GM23338 (cell line): ENCODE results near the gene HS3ST6. TPM values are rescaled to one million over a fixed set of nuclear protein-coding genes. Genes with fewer than 3 reads are reported as not detected.
"Not testable (repeated sequence)": the region's sequence is repeated elsewhere in the genome, so short reads cannot be mapped to it uniquely, and the experiment has no call there.

Experiments used
- ATAC-seq: fragments of 200-7000 bp; cut with Tn5 transposase; 3 replicates; pipeline ENCODE4 v1.9.1; 2020
- DNase-seq: peaks from one replicate; pipeline ENCODE4 v3.0.0-alpha.2; 2015; ENCODE audit warnings: low spot score
- H2AFZ ChIP-seq: fragments of 200-600 bp; sonication (generic); 2 replicates; pipeline ENCODE4 v1.8.0; 2016; ENCODE audit warnings: antibody characterized with exemption, mild to moderate bottlenecking, moderate library complexity
- H3F3A ChIP-seq: fragments of 200-600 bp; sonication (generic); replicated peaks from 2 replicates; pipeline ENCODE4 v1.8.0; 2017; ENCODE audit warnings: antibody characterized with exemption, mixed run types, low read depth
- H3K27ac ChIP-seq: fragments of 200-600 bp; sonication (generic); 2 replicates; pipeline ENCODE4 v1.6.1; 2016; ENCODE audit warnings: low read depth
- H3K27me3 ChIP-seq: fragments of 200-600 bp; sonication (generic); 2 replicates; pipeline ENCODE4 v1.8.0; 2016; ENCODE audit warnings: mild to moderate bottlenecking, mixed run types, moderate library complexity; ENCODE audit not compliant: insufficient read depth
- H3K36me3 ChIP-seq: fragments of 200-600 bp; sonication (generic); 2 replicates; pipeline ENCODE4 v1.8.0; 2016; ENCODE audit warnings: mild to moderate bottlenecking; ENCODE audit not compliant: insufficient read depth
- H3K4me1 ChIP-seq: fragments of 200-600 bp; sonication (generic); 2 replicates; pipeline ENCODE4 v1.8.0; 2016; ENCODE audit warnings: mild to moderate bottlenecking, moderate library complexity; ENCODE audit not compliant: insufficient read depth
- H3K4me2 ChIP-seq: fragments of 200-600 bp; sonication (generic); 2 replicates; pipeline ENCODE4 v1.7.1; 2017; ENCODE audit warnings: mixed run types
- H3K4me3 ChIP-seq: fragments of 200-600 bp; sonication (generic); 2 replicates; pipeline ENCODE4 v1.6.1; 2016; ENCODE audit warnings: mixed run types
- H3K79me2 ChIP-seq: fragments of 200-600 bp; sonication (generic); replicated peaks from 2 replicates; pipeline ENCODE4 v1.8.0; 2017; ENCODE audit warnings: mild to moderate bottlenecking; ENCODE audit not compliant: insufficient read depth
- H3K9me2 ChIP-seq: fragments of 200-600 bp; sonication (generic); 2 replicates; pipeline ENCODE4 v1.8.0; 2017; ENCODE audit not compliant: insufficient read depth
- H4K20me1 ChIP-seq: fragments of 200-600 bp; sonication (generic); replicated peaks from 2 replicates; pipeline ENCODE4 v1.8.0; 2017; ENCODE audit warnings: mild to moderate bottlenecking; ENCODE audit not compliant: insufficient read depth
- H3K27ac Mint-ChIP-seq: 2 replicates; pipeline ENCODE4 v1.8.0; 2020; ENCODE audit warnings: inconsistent platforms, mild to moderate bottlenecking, moderate library complexity, mixed read lengths
- H3K27me3 Mint-ChIP-seq: 3 replicates; pipeline ENCODE4 v1.8.0; 2022; ENCODE audit warnings: low read depth, mild to moderate bottlenecking, moderate library complexity, mixed read lengths, inconsistent platforms; ENCODE audit not compliant: insufficient read depth, poor library complexity
- H3K36me3 Mint-ChIP-seq: 3 replicates; pipeline ENCODE4 v1.8.0; 2021; ENCODE audit warnings: low read depth, mild to moderate bottlenecking, inconsistent platforms, moderate library complexity, mixed read lengths
- H3K4me1 Mint-ChIP-seq: 3 replicates; pipeline ENCODE4 v1.8.0; 2020; ENCODE audit warnings: mild to moderate bottlenecking, inconsistent platforms, mixed read lengths
- H3K4me3 Mint-ChIP-seq: 3 replicates; pipeline ENCODE4 v1.8.0; 2021; ENCODE audit warnings: moderate library complexity, mild to moderate bottlenecking, inconsistent platforms, mixed read lengths
- H3K9me3 Mint-ChIP-seq: 3 replicates; pipeline ENCODE4 v1.8.0; 2020; ENCODE audit warnings: moderate library complexity, mild to moderate bottlenecking, inconsistent platforms, mixed read lengths
- CTCF ChIP-seq, 2 experiments: fragments of 200-600 bp in 1 of 2; sonication (generic) in 1 of 2; conservative IDR thresholded peaks; 2 replicates each; pipeline versions ENCODE4 v1.5.1 to v1.6.1; 2016 to 2017; ENCODE audit warnings: antibody characterized with exemption in 2 of 2, low read depth in 2 of 2, mild to moderate bottlenecking in 2 of 2, moderate library complexity in 1 of 2
- EZH2 ChIP-seq: fragments of 200-600 bp; sonication (generic); IDR thresholded peaks from one replicate; pipeline ENCODE4 v1.8.0; 2017; ENCODE audit warnings: antibody characterized with exemption, mild to moderate bottlenecking, low read depth; ENCODE audit not compliant: unreplicated experiment
- EZH2phosphoT487 ChIP-seq: fragments of 200-600 bp; sonication (generic); IDR thresholded peaks from one replicate; pipeline ENCODE4 v1.8.1; 2018; ENCODE audit warnings: antibody characterized with exemption; ENCODE audit not compliant: unreplicated experiment
- JUNB ChIP-seq: IDR thresholded peaks from one replicate; pipeline ENCODE4 v1.6.1; 2016; ENCODE audit warnings: antibody characterized with exemption; ENCODE audit not compliant: unreplicated experiment
- NANOG ChIP-seq: IDR thresholded peaks from 2 replicates; pipeline ENCODE4 v1.6.1; 2016; ENCODE audit warnings: antibody characterized with exemption, borderline replicate concordance
- ZNF114 ChIP-seq: fragments of 250-450 bp; sonication (Bioruptor Pico); IDR thresholded peaks from 2 replicates; pipeline ENCODE4 v1.5.0; 2020; ENCODE audit warnings: mild to moderate bottlenecking, moderate library complexity
- ZNF331 ChIP-seq: fragments of 250-450 bp; sonication (Bioruptor Pico); IDR thresholded peaks from 2 replicates; pipeline ENCODE4 v1.5.0; 2020; ENCODE audit warnings: low read depth, mild to moderate bottlenecking, moderate library complexity
- ZNF462 ChIP-seq: fragments of 250-450 bp; sonication (Bioruptor Pico); IDR thresholded peaks from 2 replicates; pipeline ENCODE4 v1.5.0; 2020; ENCODE audit warnings: mild to moderate bottlenecking, moderate library complexity
- polyA plus RNA-seq: library from polyadenylated mRNA; unstranded; fragments of >200 nt; fragmentation: Nextera tagmentation; extraction: Ambion mirVana; gene quantifications from 2 replicates; pipeline ENCODE4 v1.2.1, GENCODE V29; 2016
- total RNA-seq: library from RNA; depleted of rRNA; stranded (reverse); fragments of >200 nt; shearing (Covaris generic); gene quantifications from 2 replicates; pipeline ENCODE4 v1.2.3, GENCODE V29; 2014
- TF ChIP-seq, protein P1 (sequence below): IDR thresholded peaks from 2 replicates; pipeline ENCODE4 v1.6.1; 2016; ENCODE audit warnings: antibody characterized with exemption
- TF ChIP-seq, protein P2 (sequence below): IDR thresholded peaks from one replicate; pipeline ENCODE4 v1.6.1; 2018; ENCODE audit warnings: antibody characterized with exemption; ENCODE audit not compliant: unreplicated experiment

HS3ST6 gene
- total and polyA plus RNA-seq, 2 experiments from 2014 or later, result 0.21 TPM; not detected in 1

GRCh38 chr16:1876066-1876465 is 42.1 kb downstream of the HS3ST6 start:
- H3K27me3 ChIP-seq, result peaks cover 26% of the 10 kb centered on the region
- H3K36me3 Mint-ChIP-seq, DNase-seq: not testable (repeated sequence)

GRCh38 chr16:1874854-1875253 is 43.4 kb downstream of the HS3ST6 start:
- no peaks in the 10 kb centered on the region for H3K36me3 Mint-ChIP-seq
- H3K27me3 Mint-ChIP-seq, result peaks cover 24% of the 10 kb centered on the region
- H3K4me1 ChIP-seq, result no peaks in the 10 kb centered on the region
- H3K27ac ChIP-seq, result no peak overlapping the region
- no peak overlapping the region for H3K4me3 ChIP-seq
- H3K4me2 ChIP-seq, result no peak overlapping the region
- H3K9me2 ChIP-seq, result no peaks in the 10 kb centered on the region
- H3K9me3 Mint-ChIP-seq, result peaks cover 3% of the 10 kb centered on the region; the same call in 1 of the 3 replicates
- H4K20me1 ChIP-seq, result no peaks in the 10 kb centered on the region
- H3K4me3 Mint-ChIP-seq, result no peak overlapping the region
- H3K36me3 ChIP-seq, result no peaks in the 10 kb centered on the region
- peaks cover 2% of the 10 kb centered on the region; the same call in 1 of the 3 replicates for H3K4me1 Mint-ChIP-seq
- DNase-seq (no peak), ATAC-seq (no peak)
- no peaks in the 10 kb centered on the region for H3K79me2 ChIP-seq
- no peak overlapping the region for H3K27ac Mint-ChIP-seq
- H2AFZ ChIP-seq, result no peak overlapping the region
- H3F3A ChIP-seq, result no peaks in the 10 kb centered on the region
- H3K27me3 ChIP-seq, result peaks cover 26% of the 10 kb centered on the region
- no peak for TF ChIP-seq ZNF114 (CRISPR knock-in tag)
- no peak for TF ChIP-seq NANOG
- TF ChIP-seq EZH2phosphoT487, result no peak
- TF ChIP-seq, protein P1, sequence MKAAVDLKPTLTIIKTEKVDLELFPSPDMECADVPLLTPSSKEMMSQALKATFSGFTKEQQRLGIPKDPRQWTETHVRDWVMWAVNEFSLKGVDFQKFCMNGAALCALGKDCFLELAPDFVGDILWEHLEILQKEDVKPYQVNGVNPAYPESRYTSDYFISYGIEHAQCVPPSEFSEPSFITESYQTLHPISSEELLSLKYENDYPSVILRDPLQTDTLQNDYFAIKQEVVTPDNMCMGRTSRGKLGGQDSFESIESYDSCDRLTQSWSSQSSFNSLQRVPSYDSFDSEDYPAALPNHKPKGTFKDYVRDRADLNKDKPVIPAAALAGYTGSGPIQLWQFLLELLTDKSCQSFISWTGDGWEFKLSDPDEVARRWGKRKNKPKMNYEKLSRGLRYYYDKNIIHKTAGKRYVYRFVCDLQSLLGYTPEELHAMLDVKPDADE, result no peak
- TF ChIP-seq EZH2, result no peak
- TF ChIP-seq ZNF331 (CRISPR knock-in tag), result no peak
- TF ChIP-seq JUNB, result no peak
- TF ChIP-seq ZNF462, result no peak
- TF ChIP-seq, protein P2, sequence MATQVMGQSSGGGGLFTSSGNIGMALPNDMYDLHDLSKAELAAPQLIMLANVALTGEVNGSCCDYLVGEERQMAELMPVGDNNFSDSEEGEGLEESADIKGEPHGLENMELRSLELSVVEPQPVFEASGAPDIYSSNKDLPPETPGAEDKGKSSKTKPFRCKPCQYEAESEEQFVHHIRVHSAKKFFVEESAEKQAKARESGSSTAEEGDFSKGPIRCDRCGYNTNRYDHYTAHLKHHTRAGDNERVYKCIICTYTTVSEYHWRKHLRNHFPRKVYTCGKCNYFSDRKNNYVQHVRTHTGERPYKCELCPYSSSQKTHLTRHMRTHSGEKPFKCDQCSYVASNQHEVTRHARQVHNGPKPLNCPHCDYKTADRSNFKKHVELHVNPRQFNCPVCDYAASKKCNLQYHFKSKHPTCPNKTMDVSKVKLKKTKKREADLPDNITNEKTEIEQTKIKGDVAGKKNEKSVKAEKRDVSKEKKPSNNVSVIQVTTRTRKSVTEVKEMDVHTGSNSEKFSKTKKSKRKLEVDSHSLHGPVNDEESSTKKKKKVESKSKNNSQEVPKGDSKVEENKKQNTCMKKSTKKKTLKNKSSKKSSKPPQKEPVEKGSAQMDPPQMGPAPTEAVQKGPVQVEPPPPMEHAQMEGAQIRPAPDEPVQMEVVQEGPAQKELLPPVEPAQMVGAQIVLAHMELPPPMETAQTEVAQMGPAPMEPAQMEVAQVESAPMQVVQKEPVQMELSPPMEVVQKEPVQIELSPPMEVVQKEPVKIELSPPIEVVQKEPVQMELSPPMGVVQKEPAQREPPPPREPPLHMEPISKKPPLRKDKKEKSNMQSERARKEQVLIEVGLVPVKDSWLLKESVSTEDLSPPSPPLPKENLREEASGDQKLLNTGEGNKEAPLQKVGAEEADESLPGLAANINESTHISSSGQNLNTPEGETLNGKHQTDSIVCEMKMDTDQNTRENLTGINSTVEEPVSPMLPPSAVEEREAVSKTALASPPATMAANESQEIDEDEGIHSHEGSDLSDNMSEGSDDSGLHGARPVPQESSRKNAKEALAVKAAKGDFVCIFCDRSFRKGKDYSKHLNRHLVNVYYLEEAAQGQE, result no peak
- TF ChIP-seq CTCF (conservative IDR thresholded peaks at IDR 0.05; ENCODE audit: low read depth in 2 of 2), result no peak

More at GRCh38 chr16:1876066-1876465, 42.1 kb downstream of the HS3ST6 start:
- H3K4me2 ChIP-seq, H3K4me1 ChIP-seq, H3K4me3 ChIP-seq, ATAC-seq, H4K20me1 ChIP-seq, H3K9me2 ChIP-seq, H3K27ac Mint-ChIP-seq, H3K4me3 Mint-ChIP-seq, H3K36me3 ChIP-seq, H3K27ac ChIP-seq, H3K4me1 Mint-ChIP-seq, H3K9me3 Mint-ChIP-seq, H2AFZ ChIP-seq, H3F3A ChIP-seq, H3K79me2 ChIP-seq: not testable (repeated sequence)
- H3K27me3 Mint-ChIP-seq, result peaks cover 21% of the 10 kb centered on the region
